ENCODE results near the gene LRCOL1. TPM values are rescaled to one million over a fixed set of nuclear protein-coding genes. Genes with fewer than 3 reads are reported as not detected.

LRCOL1 gene
- total RNA-seq, 1 donor from 2014 or later = not detected

GRCh38 chr12:132593938-132594358, 16.4 kb downstream of the LRCOL1 start:
- H3K27ac Mint-ChIP-seq = no peak overlapping the region
- H3K27me3 Mint-ChIP-seq = peaks cover 14% of the 10 kb centered on the region
- H3K4me3 Mint-ChIP-seq = no peak overlapping the region
- peak; percentile 72 for DNase-seq
- H3K36me3 Mint-ChIP-seq (ENCODE audit: low read depth) = no peaks in the 10 kb centered on the region
- intact Hi-C loops (cut with micrococcal nuclease) = no loop called here
- peaks cover 11% of the 10 kb centered on the region for H3K4me1 Mint-ChIP-seq
- no peaks in the 10 kb centered on the region for H3K9me3 Mint-ChIP-seq

DNA sequence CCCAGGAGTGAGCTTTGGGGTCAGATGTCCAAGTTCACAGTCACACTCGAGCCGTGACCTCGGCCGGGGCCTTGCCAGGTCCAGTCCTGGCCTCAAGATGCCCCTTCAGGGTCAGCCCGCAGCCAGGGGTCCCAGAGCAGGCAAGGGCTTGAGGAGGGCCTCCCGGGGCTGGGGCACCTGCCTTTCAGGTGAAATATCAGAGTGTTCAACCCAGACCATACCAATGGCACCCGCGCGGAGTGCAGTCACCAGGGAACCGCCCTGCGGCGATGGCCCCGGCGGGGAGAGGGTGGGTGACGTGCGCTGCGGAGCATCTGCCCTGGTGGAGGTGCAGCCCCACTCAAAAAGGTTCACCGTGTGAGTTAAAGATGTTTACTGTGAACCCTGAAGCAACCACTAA, 16.9 kb downstream of the LRCOL1 start:
- Mint-ChIP-seq H3K27me3 (peaks cover 10% of the 10 kb centered on the region), H3K27ac (no peak overlapping the region), H3K4me3 (no peak overlapping the region), H3K4me1 (peaks cover 7% of the 10 kb centered on the region), H3K36me3 (ENCODE audit: low read depth) (no peaks in the 10 kb centered on the region), H3K9me3 (no peaks in the 10 kb centered on the region)
- intact Hi-C loops (cut with micrococcal nuclease) = no loop called here
- DNase-seq = no peak

- Mint-ChIP-seq H3K4me3 (no peak overlapping the region), H3K4me1 (peaks cover 6% of the 10 kb centered on the region), H3K36me3 (ENCODE audit: low read depth) (no peaks in the 10 kb centered on the region), H3K9me3 (no peaks in the 10 kb centered on the region), H3K27ac (no peak overlapping the region), H3K27me3 (peaks cover 9% of the 10 kb centered on the region)
- intact Hi-C loops (cut with micrococcal nuclease) = no loop called here
- no peak for DNase-seq
Observed at GRCh38 chr12:132593071-132593470, 17.3 kb downstream of the LRCOL1 start.

- H3K4me3 Mint-ChIP-seq = no peak overlapping the region
- no peak for DNase-seq
- no peaks in the 10 kb centered on the region for H3K36me3 Mint-ChIP-seq (ENCODE audit: low read depth)
- no peaks in the 10 kb centered on the region for H3K9me3 Mint-ChIP-seq
- intact Hi-C loops (cut with micrococcal nuclease) = no loop called here
- no peak overlapping the region for H3K27ac Mint-ChIP-seq
- peaks cover 5% of the 10 kb centered on the region for H3K27me3 Mint-ChIP-seq
- peaks cover 3% of the 10 kb centered on the region for H3K4me1 Mint-ChIP-seq
Observed at GRCh38 chr12:132592282-132592970, 18.0 kb downstream of the LRCOL1 start.

DNA sequence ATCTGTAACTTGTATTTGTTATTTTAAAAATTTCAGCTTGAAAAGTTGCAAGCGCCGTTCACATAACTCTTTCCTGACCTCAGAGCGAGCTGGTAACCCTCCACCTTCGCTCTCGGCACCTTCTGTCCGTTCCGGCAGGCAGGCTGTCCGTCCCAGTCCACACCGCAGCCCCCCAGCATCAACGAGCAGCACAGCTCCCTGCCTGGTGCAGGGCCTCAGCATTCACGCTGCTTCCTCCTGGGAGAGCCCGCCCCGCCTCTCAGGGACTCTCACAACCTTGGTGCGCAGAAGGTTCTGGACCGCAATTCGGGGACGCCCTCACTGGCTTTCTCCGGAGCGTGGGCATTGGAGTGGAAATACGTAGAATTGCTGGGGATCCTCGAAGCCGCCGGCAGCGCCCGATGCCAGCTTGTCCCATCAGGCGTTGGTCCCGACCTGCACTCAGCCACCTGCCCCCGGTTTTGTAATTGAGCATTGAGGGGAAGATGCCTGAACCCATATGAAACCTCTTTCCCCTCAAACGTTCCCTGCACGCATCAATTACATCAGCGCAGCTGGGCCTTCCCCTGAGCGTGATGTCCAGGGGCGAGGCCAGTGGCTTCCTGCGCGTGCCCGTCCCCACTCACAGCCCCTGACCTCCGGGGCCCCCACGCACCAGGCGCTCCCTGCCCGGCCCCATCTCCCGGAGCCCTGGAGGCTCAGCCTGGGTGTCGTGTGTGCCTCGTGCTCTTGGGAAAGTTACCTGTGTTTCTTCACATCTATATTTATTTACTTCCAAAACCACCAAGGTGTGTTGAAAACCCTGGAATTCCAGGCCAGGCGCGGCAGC, 19.1 kb downstream of the LRCOL1 start:
- no peak for DNase-seq
- Mint-ChIP-seq H3K4me1 (no peaks in the 10 kb centered on the region), H3K4me3 (no peak overlapping the region), H3K9me3 (no peaks in the 10 kb centered on the region), H3K27me3 (peaks cover 1% of the 10 kb centered on the region), H3K36me3 (ENCODE audit: low read depth) (no peaks in the 10 kb centered on the region), H3K27ac (no peak overlapping the region)
- intact Hi-C loops (cut with micrococcal nuclease) = no loop called here

DNA sequence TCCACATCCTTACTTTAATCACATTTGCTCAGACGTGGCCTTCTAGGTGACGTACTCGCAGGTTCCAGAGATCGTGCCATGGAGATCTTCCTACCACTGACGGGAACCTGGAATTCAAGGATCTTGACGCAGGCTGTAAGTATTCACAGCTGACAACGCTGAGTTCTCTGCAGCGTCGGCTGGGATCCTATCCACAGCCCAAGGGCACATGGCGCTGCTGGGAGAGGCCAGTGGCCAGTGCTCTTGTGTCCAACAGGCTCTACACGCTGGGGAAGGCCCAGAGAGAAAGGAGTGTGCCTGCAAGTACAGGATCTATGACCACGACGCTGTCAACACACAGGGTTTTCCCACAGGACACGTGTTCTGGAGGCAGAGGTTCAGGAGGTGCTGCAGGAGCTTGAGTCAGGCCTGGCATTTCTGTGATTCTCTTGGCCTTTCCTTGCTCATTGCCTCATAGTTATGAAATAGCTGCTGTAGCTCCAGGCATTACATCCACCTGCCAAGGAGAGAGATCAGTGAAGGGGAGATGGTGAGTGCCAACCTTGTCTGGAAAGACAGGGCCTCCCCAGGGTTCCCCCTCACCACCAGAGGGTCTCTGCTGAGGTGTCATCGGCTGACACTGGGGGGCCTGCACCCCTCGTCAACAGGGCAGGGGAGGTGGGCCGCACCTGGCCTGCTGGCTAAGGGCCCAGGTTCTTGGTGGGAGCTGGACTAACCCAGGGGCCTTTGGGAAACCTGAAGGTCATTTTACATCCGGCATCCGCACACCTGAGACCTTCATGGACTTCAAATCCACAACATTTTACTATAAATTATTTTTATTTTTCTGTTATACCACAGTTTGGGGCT, 21.3 kb downstream of the LRCOL1 start:
- no peaks in the 10 kb centered on the region for H3K36me3 Mint-ChIP-seq (ENCODE audit: low read depth)
- no peak overlapping the region for H3K27ac Mint-ChIP-seq
- H3K9me3 Mint-ChIP-seq = no peaks in the 10 kb centered on the region
- DNase-seq = no peak
- H3K4me3 Mint-ChIP-seq = no peak overlapping the region
- H3K27me3 Mint-ChIP-seq = no peaks in the 10 kb centered on the region
- no peaks in the 10 kb centered on the region for H3K4me1 Mint-ChIP-seq
- intact Hi-C loops (cut with micrococcal nuclease) = no loop called here

GRCh38 chr12:132588319-132588718, 22.1 kb downstream of the LRCOL1 start:
- no peaks in the 10 kb centered on the region for H3K4me1 Mint-ChIP-seq
- no peak for DNase-seq
- no peaks in the 10 kb centered on the region for H3K27me3 Mint-ChIP-seq
- H3K4me3 Mint-ChIP-seq = no peak overlapping the region
- no peaks in the 10 kb centered on the region for H3K9me3 Mint-ChIP-seq
- no peak overlapping the region for H3K27ac Mint-ChIP-seq
- intact Hi-C loops (cut with micrococcal nuclease) = no loop called here
- H3K36me3 Mint-ChIP-seq (ENCODE audit: low read depth) = peaks cover 2% of the 10 kb centered on the region

- Mint-ChIP-seq H3K4me3 (no peak overlapping the region), H3K27ac (no peak overlapping the region), H3K9me3 (no peaks in the 10 kb centered on the region), H3K36me3 (ENCODE audit: low read depth) (peaks cover 2% of the 10 kb centered on the region), H3K27me3 (no peaks in the 10 kb centered on the region), H3K4me1 (no peaks in the 10 kb centered on the region)
- intact Hi-C loops (cut with micrococcal nuclease) = no loop called here
- no peak for DNase-seq
Observed at GRCh38 chr12:132587781-132588180, 22.6 kb downstream of the LRCOL1 start.

GRCh38 chr12:132586929-132587328, 23.5 kb downstream of the LRCOL1 start:
- DNase-seq = no peak
- Mint-ChIP-seq H3K4me3 (no peak overlapping the region), H3K4me1 (no peaks in the 10 kb centered on the region), H3K27me3 (no peaks in the 10 kb centered on the region), H3K27ac (no peak overlapping the region), H3K9me3 (no peaks in the 10 kb centered on the region), H3K36me3 (ENCODE audit: low read depth) (peaks cover 2% of the 10 kb centered on the region)
- intact Hi-C loops (cut with micrococcal nuclease) = no loop called here

GRCh38 chr12:132585177-132585576, 25.2 kb downstream of the LRCOL1 start:
- DNase-seq = no peak
- Mint-ChIP-seq H3K27ac (no peak overlapping the region), H3K36me3 (ENCODE audit: low read depth) (peaks cover 2% of the 10 kb centered on the region), H3K4me3 (no peak overlapping the region), H3K27me3 (no peaks in the 10 kb centered on the region), H3K4me1 (no peaks in the 10 kb centered on the region), H3K9me3 (no peaks in the 10 kb centered on the region)
- intact Hi-C loops (cut with micrococcal nuclease) = no loop called here

GRCh38 chr12:132584429-132584828, 26.0 kb downstream of the LRCOL1 start:
- DNase-seq = no peak
- intact Hi-C loops (cut with micrococcal nuclease) = no loop called here
- Mint-ChIP-seq H3K36me3 (ENCODE audit: low read depth) (peaks cover 2% of the 10 kb centered on the region), H3K27me3 (no peaks in the 10 kb centered on the region), H3K27ac (no peak overlapping the region), H3K9me3 (no peaks in the 10 kb centered on the region), H3K4me3 (no peak overlapping the region), H3K4me1 (no peaks in the 10 kb centered on the region)

DNA sequence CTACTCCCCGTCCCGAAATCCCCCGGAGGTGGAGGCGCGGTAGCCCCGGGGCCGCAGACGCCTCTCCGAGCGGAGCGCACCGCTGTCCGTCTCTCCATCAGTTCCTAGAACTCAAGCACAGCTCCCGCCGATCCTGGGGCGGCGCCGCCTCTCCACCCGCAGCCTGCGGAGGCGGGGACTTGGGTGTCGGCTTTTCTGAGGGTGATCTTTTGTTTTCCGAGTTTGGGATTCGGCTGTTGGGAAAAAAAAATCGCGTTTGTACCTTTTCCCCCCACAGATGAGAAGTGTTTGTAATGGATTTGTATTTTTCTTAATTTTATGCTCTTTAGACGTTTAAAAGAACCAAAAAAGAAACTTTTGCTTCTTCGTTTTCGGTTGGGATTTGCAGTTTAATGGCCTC, 26.6 kb downstream of the LRCOL1 start:
- no peaks in the 10 kb centered on the region for H3K9me3 Mint-ChIP-seq
- intact Hi-C loops (cut with micrococcal nuclease) = no loop called here
- H3K4me1 Mint-ChIP-seq = no peaks in the 10 kb centered on the region
- no peak for DNase-seq
- H3K27ac Mint-ChIP-seq = no peak overlapping the region
- no peak overlapping the region for H3K4me3 Mint-ChIP-seq
- H3K36me3 Mint-ChIP-seq (ENCODE audit: low read depth) = peaks cover 2% of the 10 kb centered on the region
- no peaks in the 10 kb centered on the region for H3K27me3 Mint-ChIP-seq

DNA sequence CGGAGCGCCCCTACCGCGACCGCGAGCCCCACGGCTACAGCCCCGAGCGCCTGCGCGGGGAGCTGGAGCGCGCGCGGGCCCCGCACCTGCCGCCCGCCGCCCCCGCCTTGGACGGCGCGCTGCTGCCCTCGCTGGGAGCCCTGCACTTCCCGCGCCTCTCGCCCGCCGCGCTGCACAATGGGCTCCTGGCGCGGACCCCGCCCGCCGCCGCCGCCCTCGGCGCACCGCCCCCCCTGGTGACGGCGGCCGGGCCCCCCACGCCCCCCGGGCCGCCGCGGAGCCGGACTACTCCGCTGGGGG, 27.0 kb downstream of the LRCOL1 start:
- H3K36me3 Mint-ChIP-seq (ENCODE audit: low read depth) = peaks cover 4% of the 10 kb centered on the region
- intact Hi-C loops (cut with micrococcal nuclease) = no loop called here
- H3K27me3 Mint-ChIP-seq = no peaks in the 10 kb centered on the region
- no peak overlapping the region for H3K27ac Mint-ChIP-seq
- H3K4me3 Mint-ChIP-seq = no peak overlapping the region
- no peak for DNase-seq
- no peaks in the 10 kb centered on the region for H3K9me3 Mint-ChIP-seq
- no peaks in the 10 kb centered on the region for H3K4me1 Mint-ChIP-seq
